HL-60 (cell line): ENCODE results near the gene IRF7.

Experiments used
- CTCF ChIP-seq: IDR thresholded peaks from one replicate; pipeline ENCODE4 v1.5.1; 2011; ENCODE audit warnings: low read length, control low read depth, inconsistent platforms; ENCODE audit not compliant: insufficient read depth
- POLR2AphosphoS5 ChIP-seq: IDR thresholded peaks from 2 replicates; pipeline ENCODE4 v1.6.1; 2012; ENCODE audit warnings: low read depth

- TF ChIP-seq CTCF (no peak), POLR2AphosphoS5 (no peak)
These were observed 22.8 kb downstream of the IRF7 start for GRCh38 chr11:592918-593317.
